A172 (cell line): ENCODE measurements around the gene LY6G6C. TPM values are rescaled to one million over a fixed set of nuclear protein-coding genes. Genes with fewer than 3 reads are reported as not detected.

ENCODE experiments used
- DNase-seq: peaks from one replicate; pipeline ENCODE4 v3.0.0-alpha.2; 2015; ENCODE audit warnings: low spot score
- total RNA-seq: library from RNA; depleted of rRNA; stranded (reverse); fragments of >200 nt; shearing (Covaris generic); gene quantifications from 2 replicates; pipeline ENCODE4 v1.2.3, GENCODE V29; 2014

LY6G6C gene
- total RNA-seq, 1 experiment from 2014 or later, result not detected

GRCh38 chr6:31706599-31706998, 14.9 kb downstream of the LY6G6C start, which contains the start of gene LY6G6F:
LY6G6F (plus strand) TSS chr6:31706866; CDS start chr6:31706907, 41 bp downstream.
- DNase-seq, result no peak

GRCh38 chr6:31705931-31706330, 15.6 kb downstream of the LY6G6C start:
- DNase-seq, result no peak

GRCh38 chr6:31702819-31703716, 18.5 kb downstream of the LY6G6C start, which contains the start of gene ABHD16A:
ABHD16A (minus strand) TSS chr6:31703324; CDS start chr6:31703281, 43 bp downstream.
- peak; percentile 93 for DNase-seq

GRCh38 chr6:31702405-31702818, 19.1 kb downstream of the LY6G6C start:
- no peak for DNase-seq

- DNase-seq, result no peak
These were observed 19.7 kb downstream of the LY6G6C start for GRCh38 chr6:31701666-31702404.

GRCh38 chr6:31700740-31701401, 20.7 kb downstream of the LY6G6C start:
- no peak for DNase-seq

GRCh38 chr6:31697555-31697954, 24.0 kb downstream of the LY6G6C start:
- DNase-seq, result no peak

- no peak for DNase-seq
These were observed 28.0 kb downstream of the LY6G6C start for GRCh38 chr6:31693535-31693934.

GRCh38 chr6:31692886-31693285, 28.7 kb downstream of the LY6G6C start:
- DNase-seq, result no peak

GRCh38 chr6:31692353-31692752, 29.2 kb downstream of the LY6G6C start:
- no peak for DNase-seq

GRCh38 chr6:31691564-31692108, 29.9 kb downstream of the LY6G6C start:
- no peak for DNase-seq

GRCh38 chr6:31691078-31691463, 30.5 kb downstream of the LY6G6C start:
- DNase-seq, result no peak

GRCh38 chr6:31690231-31691077, 31.1 kb downstream of the LY6G6C start:
- DNase-seq, result peak; percentile 32

- DNase-seq, result no peak
These were observed 32.1 kb downstream of the LY6G6C start for GRCh38 chr6:31689249-31690110.

- DNase-seq, result no peak
These were observed 33.5 kb downstream of the LY6G6C start for GRCh38 chr6:31687860-31688693.

GRCh38 chr6:31687321-31687720, 34.2 kb downstream of the LY6G6C start:
- no peak for DNase-seq

- DNase-seq, result no peak
These were observed 35.1 kb downstream of the LY6G6C start for GRCh38 chr6:31686483-31686882.

GRCh38 chr6:31683591-31683990, 38.0 kb downstream of the LY6G6C start:
- no peak for DNase-seq

- DNase-seq, result no peak
These were observed 40.3 kb downstream of the LY6G6C start for GRCh38 chr6:31681135-31681671.
